IPS DF 6.9 (cell line): ENCODE data around the gene IZUMO4.

Experiments
- DNase-seq: peaks from one replicate; pipeline ENCODE4 v3.0.0-alpha.2; 2013; ENCODE audit warnings: low read depth, low spot score
- H3K27ac ChIP-seq: one replicate; pipeline ENCODE4 v1.5.1; 2013; ENCODE audit warnings: low read length, control low read depth
- H3K27me3 ChIP-seq: 2 replicates; pipeline ENCODE4 v1.6.1; 2013; ENCODE audit warnings: mild to moderate bottlenecking, low read length; ENCODE audit not compliant: control insufficient read depth, insufficient read depth
- H3K36me3 ChIP-seq: 2 replicates; pipeline ENCODE4 v1.6.1; 2013; ENCODE audit warnings: low read length; ENCODE audit not compliant: control insufficient read depth, insufficient read depth
- H3K4me1 ChIP-seq: 2 replicates; pipeline ENCODE4 v1.6.1; 2013; ENCODE audit warnings: low read length; ENCODE audit not compliant: control insufficient read depth, insufficient read depth
- H3K4me3 ChIP-seq: 2 replicates; pipeline ENCODE4 v1.5.1; 2013; ENCODE audit warnings: mild to moderate bottlenecking, low read length
- H3K9me3 ChIP-seq: 2 replicates; pipeline ENCODE4 v1.6.1; 2013; ENCODE audit warnings: low read length, inconsistent platforms; ENCODE audit not compliant: control insufficient read depth, insufficient read depth
- WGBS: extraction: QIAGEN DNeasy Blood & Tissue Kit; methylation state at CpG from one replicate; pipeline ENCODE4 v1.1.7; 2013; ENCODE audit warnings: mixed read lengths, missing lambda C conversion rate; ENCODE audit not compliant: insufficient read length, insufficient coverage; 5-methylcytosine and 5-hydroxymethylcytosine counted together

IZUMO4 gene

GRCh38 chr19:2060884-2061494 lies 35.7 kb upstream of the IZUMO4 start:
- no peaks in the 10 kb centered on the region for H3K36me3 ChIP-seq
- H3K27ac ChIP-seq, result no peak overlapping the region
- H3K4me1 ChIP-seq, result peaks cover 17% of the 10 kb centered on the region
- no peak for DNase-seq
- WGBS, result no CpG with 5 or more reads among the region's 55 CpGs
- no peaks in the 10 kb centered on the region for H3K9me3 ChIP-seq
- H3K27me3 ChIP-seq, result no peaks in the 10 kb centered on the region
- H3K4me3 ChIP-seq, result peak overlapping the region; percentile 79; the same call in 1 of the 2 replicates

GRCh38 chr19:2061495-2062388 lies 35.0 kb upstream of the IZUMO4 start:
- peak; percentile 89 for DNase-seq
- WGBS, result no CpG with 5 or more reads among the region's 50 CpGs

GRCh38 chr19:2062389-2062729 lies 34.4 kb upstream of the IZUMO4 start:
- Histone ChIP-seq H3K4me3 (no peak overlapping the region; the same call in 1 of the 2 replicates), H3K36me3 (no peaks in the 10 kb centered on the region), H3K27me3 (no peaks in the 10 kb centered on the region), H3K27ac (no peak overlapping the region), H3K9me3 (no peaks in the 10 kb centered on the region), H3K4me1 (peaks cover 13% of the 10 kb centered on the region)
- no CpG with 5 or more reads among the region's 10 CpGs for WGBS
- DNase-seq, result no peak

More at GRCh38 chr19:2061495-2062388, 35.0 kb upstream of the IZUMO4 start:
- no peaks in the 10 kb centered on the region for H3K36me3 ChIP-seq
- peak overlapping the region; percentile 79 for H3K4me3 ChIP-seq
- H3K27me3 ChIP-seq, result no peaks in the 10 kb centered on the region
- no peak overlapping the region for H3K27ac ChIP-seq
- no peaks in the 10 kb centered on the region for H3K9me3 ChIP-seq
- peaks cover 13% of the 10 kb centered on the region for H3K4me1 ChIP-seq

- Histone ChIP-seq H3K27me3 (no peaks in the 10 kb centered on the region), H3K4me1 (peaks cover 13% of the 10 kb centered on the region), H3K4me3 (no peak overlapping the region), H3K36me3 (no peaks in the 10 kb centered on the region), H3K27ac (no peak overlapping the region), H3K9me3 (no peaks in the 10 kb centered on the region)
- no peak for DNase-seq
- no CpG with 5 or more reads among the region's 9 CpGs for WGBS
Observed at GRCh38 chr19:2062770-2063169, 33.9 kb upstream of the IZUMO4 start.

- H3K27me3 ChIP-seq, result no peaks in the 10 kb centered on the region
- H3K4me1 ChIP-seq, result peaks cover 13% of the 10 kb centered on the region
- no peaks in the 10 kb centered on the region for H3K9me3 ChIP-seq
- H3K36me3 ChIP-seq, result no peaks in the 10 kb centered on the region
- no peak for DNase-seq
- no CpG with 5 or more reads among the region's 8 CpGs for WGBS
- no peak overlapping the region for H3K27ac ChIP-seq
- no peak overlapping the region for H3K4me3 ChIP-seq
Observed at GRCh38 chr19:2063824-2064223, 32.9 kb upstream of the IZUMO4 start.

GRCh38 chr19:2064395-2064787 lies 32.3 kb upstream of the IZUMO4 start:
- no peak for DNase-seq
- no CpG with 5 or more reads among the region's 13 CpGs for WGBS
- Histone ChIP-seq H3K27ac (no peak overlapping the region), H3K4me1 (peaks cover 12% of the 10 kb centered on the region), H3K27me3 (no peaks in the 10 kb centered on the region), H3K9me3 (no peaks in the 10 kb centered on the region), H3K4me3 (no peak overlapping the region), H3K36me3 (no peaks in the 10 kb centered on the region)

GRCh38 chr19:2064788-2065524 lies 31.8 kb upstream of the IZUMO4 start:
- WGBS, result no CpG with 5 or more reads among the region's 38 CpGs
- H3K9me3 ChIP-seq, result no peaks in the 10 kb centered on the region
- no peaks in the 10 kb centered on the region for H3K27me3 ChIP-seq
- H3K36me3 ChIP-seq, result no peaks in the 10 kb centered on the region
- no peak overlapping the region for H3K27ac ChIP-seq
- peaks cover 6% of the 10 kb centered on the region for H3K4me1 ChIP-seq
- no peak for DNase-seq
- no peak overlapping the region for H3K4me3 ChIP-seq

- Histone ChIP-seq H3K27ac (no peak overlapping the region), H3K4me3 (no peak overlapping the region), H3K4me1 (no peaks in the 10 kb centered on the region), H3K36me3 (no peaks in the 10 kb centered on the region), H3K27me3 (no peaks in the 10 kb centered on the region), H3K9me3 (no peaks in the 10 kb centered on the region)
- no peak for DNase-seq
- WGBS, result no CpG with 5 or more reads among the region's 10 CpGs
Observed at GRCh38 chr19:2070436-2070827, 26.3 kb upstream of the IZUMO4 start.

- no peak overlapping the region for H3K4me3 ChIP-seq
- no peak overlapping the region for H3K27ac ChIP-seq
- WGBS, result no CpG with 5 or more reads among the region's 19 CpGs
- no peaks in the 10 kb centered on the region for H3K36me3 ChIP-seq
- no peaks in the 10 kb centered on the region for H3K4me1 ChIP-seq
- no peak for DNase-seq
- H3K9me3 ChIP-seq, result no peaks in the 10 kb centered on the region
- no peaks in the 10 kb centered on the region for H3K27me3 ChIP-seq
Observed at GRCh38 chr19:2070986-2071673, 25.6 kb upstream of the IZUMO4 start.
